GM11168 (cell line): ENCODE measurements around the gene NCL.

Source experiments
- in situ Hi-C: fragments of 300-500 bp; cut with MboI; formaldehyde crosslinking; loops from one replicate; pipeline ENCODE4 v1.12.0; 2022; ENCODE audit warnings: low sequenced_read_pairs; ENCODE audit not compliant: unreplicated experiment

The NCL gene

GRCh38 chr2:231463698-231464575, at the start of gene NCL:
TSS of gene NCL (minus strand) at chr2:231464484. CDS start at chr2:231464353, 131 bp downstream.
- in situ Hi-C loops: no loop called here

- in situ Hi-C loops: no loop called here
Observed at GRCh38 chr2:231513746-231514224, 49.5 kb upstream of the NCL start.

- in situ Hi-C loops: no loop called here
Observed at GRCh38 chr2:231512222-231512621, 47.9 kb upstream of the NCL start.

GRCh38 chr2:231503766-231504165, 39.5 kb upstream of the NCL start:
- in situ Hi-C loops: no loop called here

GRCh38 chr2:231502596-231502995, 38.3 kb upstream of the NCL start:
- in situ Hi-C loops: no loop called here

- in situ Hi-C loops: no loop called here
Observed at GRCh38 chr2:231497651-231498050, 33.4 kb upstream of the NCL start.

GRCh38 chr2:231494669-231495068, 30.4 kb upstream of the NCL start:
- in situ Hi-C loops: no loop called here

- in situ Hi-C loops: no loop called here
Observed at GRCh38 chr2:231490801-231491200, 26.5 kb upstream of the NCL start.

- in situ Hi-C loops: no loop called here
Observed at GRCh38 chr2:231489990-231490389, 25.7 kb upstream of the NCL start.

- in situ Hi-C loops: no loop called here
Observed at GRCh38 chr2:231488331-231488730, 24.0 kb upstream of the NCL start.

GRCh38 chr2:231486851-231487596, 22.7 kb upstream of the NCL start:
- in situ Hi-C loops: no loop called here

- in situ Hi-C loops: no loop called here
Observed at GRCh38 chr2:231483398-231484329, 19.4 kb upstream of the NCL start.

GRCh38 chr2:231482806-231483391, 18.6 kb upstream of the NCL start:
- in situ Hi-C loops: no loop called here

GRCh38 chr2:231480781-231481180, 16.5 kb upstream of the NCL start:
- in situ Hi-C loops: no loop called here

GRCh38 chr2:231479455-231479854, 15.2 kb upstream of the NCL start:
- in situ Hi-C loops: no loop called here

- in situ Hi-C loops: no loop called here
Observed at GRCh38 chr2:231476920-231477319, 12.6 kb upstream of the NCL start.

- in situ Hi-C loops: no loop called here
Observed at GRCh38 chr2:231475965-231476364, 11.7 kb upstream of the NCL start.

- in situ Hi-C loops: no loop called here
Observed at GRCh38 chr2:231472816-231473215, 8.5 kb upstream of the NCL start.

- in situ Hi-C loops: no loop called here
Observed at GRCh38 chr2:231470246-231470900, 6.1 kb upstream of the NCL start.
